ENCODE data around the gene ZNF764.

DNA sequence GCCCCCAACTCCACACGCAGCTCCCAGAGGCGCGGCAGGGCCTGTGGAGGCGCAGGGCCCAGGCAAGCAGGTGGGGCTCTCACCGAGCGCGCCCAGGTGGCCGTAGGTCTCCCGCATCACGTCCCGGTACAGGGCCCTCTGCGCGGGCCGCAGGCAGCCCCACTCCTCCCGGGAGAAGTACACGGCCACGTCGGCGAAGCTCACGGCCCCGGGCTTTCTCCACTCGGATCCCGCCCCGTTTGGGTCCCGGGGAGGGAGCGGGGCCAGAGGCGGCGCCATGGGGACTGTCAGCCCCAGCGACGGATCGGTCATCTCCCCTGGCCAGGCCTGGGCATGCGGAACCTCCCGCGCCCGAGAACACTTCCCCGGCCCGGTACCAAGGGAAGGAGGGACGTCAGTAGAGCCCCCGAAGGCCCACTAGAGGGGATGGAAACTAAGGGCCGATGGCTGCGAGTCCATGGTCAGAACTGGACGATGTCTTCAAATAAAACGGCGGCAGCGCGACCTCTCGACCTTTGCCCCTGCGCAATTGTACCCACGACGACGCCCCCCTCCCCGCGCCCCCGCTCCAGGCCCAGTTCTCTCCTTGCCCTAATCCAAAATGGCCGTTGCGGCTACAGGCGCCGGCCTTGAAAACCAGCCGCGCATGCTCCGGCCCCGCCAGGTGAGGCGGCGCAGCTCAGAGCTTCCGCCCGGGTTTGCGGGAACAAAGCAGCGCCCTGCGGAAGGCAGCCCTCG is 23.6 kb downstream of the ZNF764 start, which contains the start of gene ZNF747:
- TF ChIP-seq, protein P1, sequence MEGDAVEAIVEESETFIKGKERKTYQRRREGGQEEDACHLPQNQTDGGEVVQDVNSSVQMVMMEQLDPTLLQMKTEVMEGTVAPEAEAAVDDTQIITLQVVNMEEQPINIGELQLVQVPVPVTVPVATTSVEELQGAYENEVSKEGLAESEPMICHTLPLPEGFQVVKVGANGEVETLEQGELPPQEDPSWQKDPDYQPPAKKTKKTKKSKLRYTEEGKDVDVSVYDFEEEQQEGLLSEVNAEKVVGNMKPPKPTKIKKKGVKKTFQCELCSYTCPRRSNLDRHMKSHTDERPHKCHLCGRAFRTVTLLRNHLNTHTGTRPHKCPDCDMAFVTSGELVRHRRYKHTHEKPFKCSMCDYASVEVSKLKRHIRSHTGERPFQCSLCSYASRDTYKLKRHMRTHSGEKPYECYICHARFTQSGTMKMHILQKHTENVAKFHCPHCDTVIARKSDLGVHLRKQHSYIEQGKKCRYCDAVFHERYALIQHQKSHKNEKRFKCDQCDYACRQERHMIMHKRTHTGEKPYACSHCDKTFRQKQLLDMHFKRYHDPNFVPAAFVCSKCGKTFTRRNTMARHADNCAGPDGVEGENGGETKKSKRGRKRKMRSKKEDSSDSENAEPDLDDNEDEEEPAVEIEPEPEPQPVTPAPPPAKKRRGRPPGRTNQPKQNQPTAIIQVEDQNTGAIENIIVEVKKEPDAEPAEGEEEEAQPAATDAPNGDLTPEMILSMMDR (IDR thresholded peaks at IDR 0.05), result peak in 1 of 3 donors; percentile 12
- TF ChIP-seq POLR2A (IDR thresholded peaks at IDR 0.05), result peak; percentile 31
- no peak for TF ChIP-seq EP300 (IDR thresholded peaks at IDR 0.05)

Measured in ovary (tissue), 3 donors.